ENCODE data around the gene PTGS2. TPM values are rescaled to one million over a fixed set of nuclear protein-coding genes. Genes with fewer than 3 reads are reported as not detected.
"Not testable (repeated sequence)": the region's sequence is repeated elsewhere in the genome, so short reads cannot be mapped to it uniquely, and the experiment has no call there.

The PTGS2 gene
- total RNA-seq, 1 experiment from 2014 or later, result 78.2 TPM

- no peaks in the 10 kb centered on the region for H3K36me3 Mint-ChIP-seq (ENCODE audit: insufficient read depth, unreplicated experiment)
- H3K4me1 Mint-ChIP-seq (ENCODE audit: low read depth, unreplicated experiment), result no peaks in the 10 kb centered on the region
- no peaks in the 10 kb centered on the region for H3K27me3 Mint-ChIP-seq (ENCODE audit: unreplicated experiment)
- no peak overlapping the region for H3K4me3 Mint-ChIP-seq (ENCODE audit: low read depth, unreplicated experiment)
- no peak for DNase-seq
- CTCF ChIA-PET, result no interaction called here
- intact Hi-C loops (cut with micrococcal nuclease; ENCODE audit: unreplicated experiment), result no loop called here
- BruUV-seq (replicated peaks), result no TSS peak
- H3K9me3 Mint-ChIP-seq (ENCODE audit: low read depth, unreplicated experiment), result no peaks in the 10 kb centered on the region
- TF ChIP-seq CTCF (IDR thresholded peaks at IDR 0.05; ENCODE audit: unreplicated experiment), result no peak
- H3K27ac Mint-ChIP-seq (ENCODE audit: unreplicated experiment), result no peak overlapping the region
These were observed 25.5 kb downstream of the PTGS2 start for GRCh38 chr1:186654741-186655140.

- Mint-ChIP-seq H3K9me3 (ENCODE audit: low read depth, unreplicated experiment) (no peaks in the 10 kb centered on the region), H3K27ac (ENCODE audit: unreplicated experiment) (no peak overlapping the region)
- CTCF ChIA-PET, result interaction anchor here (0.6 kb wide), 2 partner anchors 245 to 904 kb away, joined by 4 to 7 read pairs; no protein-coding TSS in a partner anchor
These were observed 26.9 kb downstream of the PTGS2 start for GRCh38 chr1:186653312-186653711.

GRCh38 chr1:186648613-186649012 lies 31.6 kb downstream of the PTGS2 start:
- Mint-ChIP-seq H3K4me1 (ENCODE audit: low read depth, unreplicated experiment) (peaks cover 19% of the 10 kb centered on the region), H3K4me3 (ENCODE audit: low read depth, unreplicated experiment) (no peak overlapping the region), H3K9me3 (ENCODE audit: low read depth, unreplicated experiment) (no peaks in the 10 kb centered on the region), H3K27ac (ENCODE audit: unreplicated experiment) (no peak overlapping the region), H3K27me3 (ENCODE audit: unreplicated experiment) (no peaks in the 10 kb centered on the region), H3K36me3 (ENCODE audit: insufficient read depth, unreplicated experiment) (no peaks in the 10 kb centered on the region)
- intact Hi-C loops (cut with micrococcal nuclease; ENCODE audit: unreplicated experiment), result no loop called here
- no peak for TF ChIP-seq CTCF (IDR thresholded peaks at IDR 0.05; ENCODE audit: unreplicated experiment)
- no TSS peak for BruUV-seq (replicated peaks)
- no peak for DNase-seq
- CTCF ChIA-PET, result no interaction called here

More at GRCh38 chr1:186653312-186653711, 26.9 kb downstream of the PTGS2 start:
- BruUV-seq (replicated peaks), result no TSS peak
- no peaks in the 10 kb centered on the region for H3K27me3 Mint-ChIP-seq (ENCODE audit: unreplicated experiment)
- no peaks in the 10 kb centered on the region for H3K36me3 Mint-ChIP-seq (ENCODE audit: insufficient read depth, unreplicated experiment)
- no peak for DNase-seq
- no peak overlapping the region for H3K4me3 Mint-ChIP-seq (ENCODE audit: low read depth, unreplicated experiment)
- no peaks in the 10 kb centered on the region for H3K4me1 Mint-ChIP-seq (ENCODE audit: low read depth, unreplicated experiment)
- intact Hi-C loops (cut with micrococcal nuclease; ENCODE audit: unreplicated experiment), result no loop called here
- no peak for TF ChIP-seq CTCF (IDR thresholded peaks at IDR 0.05; ENCODE audit: unreplicated experiment)

GRCh38 chr1:186647985-186648384 lies 32.2 kb downstream of the PTGS2 start:
- H3K4me3 Mint-ChIP-seq (ENCODE audit: low read depth, unreplicated experiment); DNase-seq; H3K27me3 Mint-ChIP-seq (ENCODE audit: unreplicated experiment); H3K9me3 Mint-ChIP-seq (ENCODE audit: low read depth, unreplicated experiment); BruUV-seq (replicated peaks); CTCF ChIA-PET; H3K36me3 Mint-ChIP-seq (ENCODE audit: insufficient read depth, unreplicated experiment); H3K27ac Mint-ChIP-seq (ENCODE audit: unreplicated experiment); intact Hi-C loops (cut with micrococcal nuclease; ENCODE audit: unreplicated experiment): not testable (repeated sequence)
- H3K4me1 Mint-ChIP-seq (ENCODE audit: low read depth, unreplicated experiment), result peaks cover 25% of the 10 kb centered on the region

GRCh38 chr1:186643614-186644013 lies 36.6 kb downstream of the PTGS2 start:
- H3K4me3 Mint-ChIP-seq (ENCODE audit: low read depth, unreplicated experiment), result no peak overlapping the region
- TF ChIP-seq CTCF (IDR thresholded peaks at IDR 0.05; ENCODE audit: unreplicated experiment), result no peak
- BruUV-seq (replicated peaks), result no TSS peak
- peaks cover 27% of the 10 kb centered on the region for H3K4me1 Mint-ChIP-seq (ENCODE audit: low read depth, unreplicated experiment)
- H3K27ac Mint-ChIP-seq (ENCODE audit: unreplicated experiment), result peak overlapping the region; percentile 22
- no peak for DNase-seq
- H3K9me3 Mint-ChIP-seq (ENCODE audit: low read depth, unreplicated experiment), result no peaks in the 10 kb centered on the region
- H3K27me3 Mint-ChIP-seq (ENCODE audit: unreplicated experiment), result no peaks in the 10 kb centered on the region
- intact Hi-C loops (cut with micrococcal nuclease; ENCODE audit: unreplicated experiment), result loop anchor here (5.0 kb wide), 1 partner anchor 34 kb away; no protein-coding TSS in a partner anchor
- H3K36me3 Mint-ChIP-seq (ENCODE audit: insufficient read depth, unreplicated experiment), result no peaks in the 10 kb centered on the region
- CTCF ChIA-PET, result interaction anchor here (0.6 kb wide), 1 partner anchor 20 kb away, joined by 3 read pairs; no protein-coding TSS in a partner anchor

- H3K27me3 Mint-ChIP-seq (ENCODE audit: unreplicated experiment); H3K27ac Mint-ChIP-seq (ENCODE audit: unreplicated experiment); H3K36me3 Mint-ChIP-seq (ENCODE audit: insufficient read depth, unreplicated experiment); intact Hi-C loops (cut with micrococcal nuclease; ENCODE audit: unreplicated experiment); BruUV-seq (replicated peaks); H3K9me3 Mint-ChIP-seq (ENCODE audit: low read depth, unreplicated experiment); CTCF ChIA-PET: not testable (repeated sequence)
- peak; percentile 29 for DNase-seq
- peaks cover 11% of the 10 kb centered on the region for H3K4me1 Mint-ChIP-seq (ENCODE audit: low read depth, unreplicated experiment)
- H3K4me3 Mint-ChIP-seq (ENCODE audit: low read depth, unreplicated experiment), result peak overlapping the region; percentile 63
These were observed 42.7 kb downstream of the PTGS2 start for GRCh38 chr1:186637567-186637966.

Data from Calu3 (cell line).